Chondrocyte (in vitro differentiated cells): ENCODE measurements around the gene TPI1. TPM values are rescaled to one million over a fixed set of nuclear protein-coding genes. Genes with fewer than 3 reads are reported as not detected.

ENCODE experiments used
- DNase-seq: peaks from one replicate; pipeline ENCODE4 v3.0.0; 2021; ENCODE audit warnings: mixed read lengths, low spot score
- H3K27ac Mint-ChIP-seq: one replicate; pipeline ENCODE4 v1.8.0; 2021; ENCODE audit warnings: mild to moderate bottlenecking, moderate library complexity, mixed read lengths; ENCODE audit not compliant: unreplicated experiment
- H3K27me3 Mint-ChIP-seq: 2 replicates; pipeline ENCODE4 v1.8.0; 2021; ENCODE audit warnings: low read depth, mixed read lengths
- H3K36me3 Mint-ChIP-seq: 2 replicates; pipeline ENCODE4 v1.8.0; 2021; ENCODE audit warnings: low read depth, mixed read lengths
- H3K4me1 Mint-ChIP-seq: 2 replicates; pipeline ENCODE4 v1.8.0; 2021; ENCODE audit warnings: low read depth, mild to moderate bottlenecking, mixed read lengths
- H3K4me3 Mint-ChIP-seq: one replicate; pipeline ENCODE4 v1.8.0; 2021; ENCODE audit warnings: mild to moderate bottlenecking, moderate library complexity, mixed read lengths; ENCODE audit not compliant: unreplicated experiment
- H3K9me3 Mint-ChIP-seq: 2 replicates; pipeline ENCODE4 v1.8.0; 2021; ENCODE audit warnings: low read depth, mixed read lengths
- total RNA-seq: library from RNA; stranded (reverse); gene quantifications from 3 replicates; pipeline ENCODE4 v1.2.1, GENCODE V29; 2021
- TF ChIP-seq, protein P1 (sequence below): fragments of 200-600 bp; sonication (generic); IDR thresholded peaks from 2 replicates; pipeline ENCODE4 v1.5.0; 2021; ENCODE audit warnings: antibody characterized with exemption, mild to moderate bottlenecking, moderate library complexity

TPI1 gene
- total RNA-seq, 1 donor from 2014 or later, result 551 TPM

DNA sequence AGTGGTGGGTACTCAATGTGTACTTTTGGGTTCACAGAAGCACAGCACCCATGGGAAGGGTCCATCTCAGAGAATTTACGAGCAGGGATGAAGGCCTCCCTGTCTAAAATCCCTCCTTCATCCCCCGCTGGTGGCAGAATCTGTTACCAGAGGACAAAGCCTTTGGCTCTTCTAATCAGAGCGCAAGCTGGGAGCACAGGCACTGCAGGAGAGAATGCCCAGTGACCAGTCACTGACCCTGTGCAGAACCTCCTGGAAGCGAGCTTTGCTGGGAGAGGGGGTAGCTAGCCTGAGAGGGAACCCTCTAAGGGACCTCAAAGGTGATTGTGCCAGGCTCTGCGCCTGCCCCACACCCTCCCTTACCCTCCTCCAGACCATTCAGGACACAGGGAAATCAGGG, 47.2 kb upstream of the TPI1 start:
- DNase-seq, result no peak
- Mint-ChIP-seq H3K4me3 (no peak overlapping the region), H3K27me3 (peaks cover 3% of the 10 kb centered on the region), H3K4me1 (peaks cover 39% of the 10 kb centered on the region), H3K9me3 (no peaks in the 10 kb centered on the region), H3K36me3 (no peaks in the 10 kb centered on the region), H3K27ac (no peak overlapping the region)
- TF ChIP-seq, protein P1, sequence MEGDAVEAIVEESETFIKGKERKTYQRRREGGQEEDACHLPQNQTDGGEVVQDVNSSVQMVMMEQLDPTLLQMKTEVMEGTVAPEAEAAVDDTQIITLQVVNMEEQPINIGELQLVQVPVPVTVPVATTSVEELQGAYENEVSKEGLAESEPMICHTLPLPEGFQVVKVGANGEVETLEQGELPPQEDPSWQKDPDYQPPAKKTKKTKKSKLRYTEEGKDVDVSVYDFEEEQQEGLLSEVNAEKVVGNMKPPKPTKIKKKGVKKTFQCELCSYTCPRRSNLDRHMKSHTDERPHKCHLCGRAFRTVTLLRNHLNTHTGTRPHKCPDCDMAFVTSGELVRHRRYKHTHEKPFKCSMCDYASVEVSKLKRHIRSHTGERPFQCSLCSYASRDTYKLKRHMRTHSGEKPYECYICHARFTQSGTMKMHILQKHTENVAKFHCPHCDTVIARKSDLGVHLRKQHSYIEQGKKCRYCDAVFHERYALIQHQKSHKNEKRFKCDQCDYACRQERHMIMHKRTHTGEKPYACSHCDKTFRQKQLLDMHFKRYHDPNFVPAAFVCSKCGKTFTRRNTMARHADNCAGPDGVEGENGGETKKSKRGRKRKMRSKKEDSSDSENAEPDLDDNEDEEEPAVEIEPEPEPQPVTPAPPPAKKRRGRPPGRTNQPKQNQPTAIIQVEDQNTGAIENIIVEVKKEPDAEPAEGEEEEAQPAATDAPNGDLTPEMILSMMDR, result no peak

DNA sequence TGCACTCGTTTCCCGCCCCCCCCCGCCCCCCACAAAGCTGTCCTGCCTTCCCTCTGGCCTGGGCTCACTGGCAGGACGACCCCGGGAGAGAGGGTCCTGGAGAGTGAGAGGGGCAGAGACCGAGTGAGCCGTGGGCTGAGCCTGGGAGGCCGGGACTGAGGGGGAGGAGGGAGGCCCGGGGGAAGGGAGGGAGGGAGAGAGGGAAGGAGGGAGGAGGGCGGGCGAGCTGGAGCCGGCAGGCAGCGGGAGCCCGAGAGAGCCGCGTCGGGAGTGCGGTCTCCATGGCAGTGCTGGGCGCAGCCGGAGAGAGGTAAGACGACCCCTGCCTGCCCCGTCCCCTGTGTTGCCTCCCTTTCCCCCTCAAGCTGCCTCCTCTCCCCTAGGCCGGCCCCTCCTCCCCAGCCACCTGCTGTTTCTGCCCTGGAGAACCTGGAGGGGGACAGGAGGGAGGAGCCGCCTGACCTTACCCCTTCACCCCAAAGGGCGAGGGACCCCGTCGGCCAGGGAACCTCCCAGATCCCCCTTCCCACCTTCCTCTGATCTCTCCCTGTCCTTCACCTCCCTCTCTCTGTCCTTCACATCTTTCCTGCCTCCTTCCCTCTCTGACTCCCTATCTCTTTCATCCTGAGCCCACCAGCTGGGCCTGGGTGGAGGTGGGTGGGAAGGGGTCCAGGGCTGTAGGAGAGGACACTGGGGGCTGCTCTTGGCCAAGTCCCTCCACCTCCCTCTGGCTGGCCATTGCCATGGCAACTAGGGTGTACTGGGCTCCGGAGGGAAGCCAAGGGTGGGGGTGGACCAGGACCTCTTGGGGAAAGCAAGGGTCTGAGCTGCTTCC, 45.5 kb upstream of the TPI1 start, which contains the start of gene GPR162:
Gene GPR162 (plus strand): TSS at position 231 of the 835 bp plus-strand sequence. CDS start 2,078 bp downstream, outside the sequence.
- TF ChIP-seq, protein P1, result no peak
- H3K9me3 Mint-ChIP-seq, result no peaks in the 10 kb centered on the region
- H3K4me3 Mint-ChIP-seq, result peak within 1 kb of the TSS; percentile 78
- H3K27me3 Mint-ChIP-seq, result peaks cover 3% of the 10 kb centered on the region
- H3K36me3 Mint-ChIP-seq, result no peaks in the 10 kb centered on the region
- H3K4me1 Mint-ChIP-seq, result peaks cover 45% of the 10 kb centered on the region
- H3K27ac Mint-ChIP-seq, result peak within 1 kb of the TSS; percentile 71
- DNase-seq, result no peak

DNA sequence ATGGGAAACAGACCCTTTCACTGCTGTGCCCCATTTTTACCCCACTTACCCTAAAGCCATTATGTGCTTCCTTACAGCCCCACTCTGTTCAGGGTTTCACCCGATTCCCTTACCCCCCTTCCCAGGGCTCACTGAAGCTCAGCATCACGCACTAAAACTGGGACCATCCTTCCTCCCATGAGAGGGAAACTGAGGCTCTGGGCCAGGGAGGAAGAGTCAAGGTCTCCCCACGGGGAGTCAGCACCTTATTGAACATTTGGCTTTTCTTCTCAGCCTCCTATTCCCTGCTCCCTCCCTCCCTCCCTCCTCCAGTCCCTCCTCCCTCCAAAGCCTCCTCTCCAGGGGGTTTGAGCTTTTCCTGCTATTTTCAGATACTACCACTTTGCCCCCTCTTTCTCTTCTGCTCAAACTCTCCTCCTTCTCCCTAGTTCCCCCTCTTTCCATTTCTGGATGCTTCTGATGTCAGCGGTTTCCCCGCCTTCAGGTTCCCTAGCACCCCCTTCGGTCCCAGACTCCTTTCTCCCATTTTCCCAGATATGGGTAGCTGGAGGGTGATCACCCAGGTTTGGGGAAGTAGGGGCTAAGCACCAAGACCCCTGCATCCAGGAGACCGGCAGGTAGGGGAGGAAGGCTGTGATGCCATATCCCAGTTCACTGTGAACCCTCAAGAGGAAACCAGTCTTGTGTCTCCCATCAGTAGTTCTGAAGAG, 44.8 kb upstream of the TPI1 start:
- H3K9me3 Mint-ChIP-seq, result no peaks in the 10 kb centered on the region
- H3K36me3 Mint-ChIP-seq, result no peaks in the 10 kb centered on the region
- TF ChIP-seq, protein P1, result no peak
- no peak overlapping the region for H3K27ac Mint-ChIP-seq
- H3K27me3 Mint-ChIP-seq, result peaks cover 3% of the 10 kb centered on the region
- H3K4me1 Mint-ChIP-seq, result peaks cover 52% of the 10 kb centered on the region
- peak overlapping the region; percentile 78 for H3K4me3 Mint-ChIP-seq
- DNase-seq, result no peak

DNA sequence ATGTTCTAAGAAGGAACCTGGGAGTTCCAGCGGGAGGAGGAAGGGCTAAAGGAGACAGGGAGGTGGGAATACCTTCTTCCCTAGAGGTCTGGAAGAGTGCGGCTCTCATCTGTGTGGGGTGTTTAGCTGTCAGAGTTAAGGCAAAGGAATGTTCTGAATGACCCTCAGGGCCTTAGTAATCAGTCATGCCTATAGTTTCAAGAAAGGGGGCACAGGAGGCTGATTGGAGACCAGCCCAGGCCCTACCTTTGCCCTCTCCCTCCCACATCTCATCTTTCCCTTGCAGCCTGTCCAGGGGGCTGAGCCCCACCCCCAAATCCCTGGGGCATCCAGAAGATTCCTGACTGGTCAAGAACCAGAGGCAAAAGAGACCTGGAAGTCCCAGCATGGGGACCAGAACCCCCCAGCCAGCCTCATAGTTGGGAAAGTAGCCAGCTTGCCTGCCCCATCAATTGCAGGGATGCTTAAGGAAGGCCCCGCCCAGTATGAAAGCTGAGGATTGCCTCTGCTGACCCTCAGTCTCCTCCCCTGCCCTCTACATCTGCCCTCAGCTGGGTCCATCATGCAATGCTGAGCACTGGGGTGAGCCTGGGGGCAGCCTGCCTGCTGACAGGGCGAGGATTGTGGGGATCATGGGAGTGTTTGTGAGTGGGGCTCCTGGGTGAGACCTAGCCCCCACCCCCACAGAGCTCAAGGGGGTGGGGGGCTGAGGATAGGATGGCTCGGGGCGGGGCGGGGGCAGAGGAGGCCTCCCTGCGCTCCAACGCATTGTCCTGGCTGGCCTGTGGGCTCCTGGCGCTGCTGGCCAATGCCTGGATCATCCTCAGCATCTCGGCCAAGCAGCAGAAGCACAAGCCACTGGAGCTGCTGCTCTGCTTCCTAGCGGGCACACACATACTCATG, 43.9 kb upstream of the TPI1 start:
- TF ChIP-seq, protein P1, result no peak
- H3K36me3 Mint-ChIP-seq, result no peaks in the 10 kb centered on the region
- peak overlapping the region; percentile 10 for H3K27ac Mint-ChIP-seq
- no peak overlapping the region for H3K4me3 Mint-ChIP-seq
- DNase-seq, result no peak
- peaks cover 56% of the 10 kb centered on the region for H3K4me1 Mint-ChIP-seq
- H3K9me3 Mint-ChIP-seq, result no peaks in the 10 kb centered on the region
- H3K27me3 Mint-ChIP-seq, result no peaks in the 10 kb centered on the region
